H1 (cell line): Measurements from ENCODE around the gene HIVEP2. TPM values are rescaled to one million over a fixed set of nuclear protein-coding genes. Genes with fewer than 3 reads are reported as not detected.

Experiments used
- JUN ChIP-seq: IDR thresholded peaks from 2 replicates; pipeline ENCODE4 v1.6.1; 2011; ENCODE audit warnings: low read depth, mild to moderate bottlenecking, improper control_type of control experiment, low read length
- JUND ChIP-seq: IDR thresholded peaks from 2 replicates; pipeline ENCODE4 v1.6.1; 2011; ENCODE audit warnings: mild to moderate bottlenecking, improper control_type of control experiment, low read length
- KDM4A ChIP-seq: IDR thresholded peaks from one replicate; pipeline ENCODE4 v1.7.1; 2012; ENCODE audit warnings: low read depth, mild to moderate bottlenecking, moderate library complexity, low read length, inconsistent platforms; ENCODE audit not compliant: severe bottlenecking
- MAFK ChIP-seq: IDR thresholded peaks from 2 replicates; pipeline ENCODE4 v1.6.1; 2012; ENCODE audit warnings: low read depth, mild to moderate bottlenecking, improper control_type of control experiment, low read length
- POLR2A ChIP-seq, 2 experiments: IDR thresholded peaks; 1 replicate in 1 of 2; 2 replicates in 1 of 2; pipeline ENCODE4 v1.6.1; 2011; ENCODE audit warnings: low read depth in 2 of 2, low read length in 2 of 2, mild to moderate bottlenecking in 2 of 2; ENCODE audit errors: control extremely low read depth in 1 of 2
- RBBP5 ChIP-seq: IDR thresholded peaks from 2 replicates; pipeline ENCODE4 v1.7.1; 2012; ENCODE audit warnings: low read depth, mild to moderate bottlenecking, inconsistent platforms, low read length, moderate library complexity, borderline replicate concordance
- RFX5 ChIP-seq: IDR thresholded peaks from 2 replicates; pipeline ENCODE4 v1.6.1; 2011; ENCODE audit warnings: low read depth, low read length, improper control_type of control experiment, borderline replicate concordance
- SP1 ChIP-seq: IDR thresholded peaks from 2 replicates; pipeline ENCODE4 v1.6.1; 2011; ENCODE audit warnings: low read depth, low read length
- SUZ12 ChIP-seq: fragments of 200-600 bp; sonication (generic); IDR thresholded peaks from 2 replicates; pipeline ENCODE4 v1.6.1; 2012; ENCODE audit warnings: mild to moderate bottlenecking, inconsistent platforms, low read length, moderate library complexity, mixed read lengths
- TAF7 ChIP-seq: optimal IDR thresholded peaks from 2 replicates; pipeline ENCODE3; 2011; ENCODE audit warnings: low read depth, mild to moderate bottlenecking, inconsistent platforms, low read length, moderate library complexity, borderline replicate concordance
- polyA plus RNA-seq, 7 experiments: library from polyadenylated mRNA; depleted of rRNA in 3 of 7; stranded (reverse) in 5 of 7; unstranded in 2 of 7; fragments of >200 nt in 5 of 7; fragments of 200-250 nt in 2 of 7; gene quantifications; 1 replicate in 5 of 7; 2 replicates in 1 of 7; 4 replicates in 1 of 7; pipeline versions ENCODE4 v1.2.1 to v1.2.3, GENCODE V29; 2011 to 2013; ENCODE audit warnings: missing spikeins in 2 of 7, mixed read lengths in 2 of 7
- total RNA-seq: library from RNA; stranded (reverse); fragmentation: NEBNext Ultra II Directional; extraction: Animal tissue kit (Norgen Biotek cat#: 25700); gene quantifications from 2 replicates; pipeline ENCODE4 v1.2.1, GENCODE V29; 2021
- TF ChIP-seq, protein P1 (sequence below): fragments of 300-600 bp; sonication (generic); IDR thresholded peaks from 2 replicates; pipeline ENCODE4 v1.7.1; 2012; ENCODE audit warnings: low read length, moderate library complexity, mild to moderate bottlenecking, inconsistent platforms; ENCODE audit not compliant: insufficient replicate concordance

HIVEP2 gene
- total and polyA plus RNA-seq, 2 of the 8 experiments (the other 6 are each of a cell fraction or from before 2014, with no cell fraction given) = 2.2 to 6.1 TPM

DNA sequence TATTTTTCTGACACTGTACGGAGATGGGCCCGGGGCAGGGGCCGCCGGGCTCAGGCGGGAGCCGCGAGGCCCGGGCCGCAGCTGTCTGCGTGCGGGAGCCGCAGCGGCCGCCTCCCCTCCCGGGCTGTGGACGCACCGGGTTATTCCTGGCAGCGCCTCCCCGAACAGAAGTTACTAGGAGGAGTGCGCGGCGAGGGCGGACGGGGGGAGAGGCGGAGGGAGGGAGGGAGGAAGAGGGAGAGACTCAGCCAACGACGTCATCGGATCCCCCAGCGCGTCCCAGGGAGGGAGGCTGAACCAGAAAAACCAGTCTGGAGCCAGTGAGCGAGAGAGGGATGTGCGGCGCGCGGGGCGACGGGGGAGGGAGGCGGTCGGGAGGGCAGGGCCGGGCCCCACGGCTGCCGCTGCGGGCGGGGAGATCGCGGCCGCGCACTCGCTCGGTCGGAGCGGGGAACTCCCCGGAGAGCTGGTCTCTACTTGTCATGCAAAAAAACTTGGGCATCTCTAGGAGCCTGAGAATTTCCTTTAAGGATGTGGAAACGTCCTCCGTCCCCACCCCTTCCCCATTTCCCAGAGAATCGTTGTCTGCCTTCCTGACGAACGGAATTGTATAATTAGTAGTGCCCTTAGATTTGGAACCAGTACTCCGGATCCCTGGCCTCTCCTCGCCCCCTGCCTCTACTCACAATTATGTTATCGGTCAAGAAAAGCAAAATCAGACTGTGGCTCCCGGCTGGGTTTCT, 1.4 kb upstream of the HIVEP2 start (continued):
- TF ChIP-seq, protein P1, sequence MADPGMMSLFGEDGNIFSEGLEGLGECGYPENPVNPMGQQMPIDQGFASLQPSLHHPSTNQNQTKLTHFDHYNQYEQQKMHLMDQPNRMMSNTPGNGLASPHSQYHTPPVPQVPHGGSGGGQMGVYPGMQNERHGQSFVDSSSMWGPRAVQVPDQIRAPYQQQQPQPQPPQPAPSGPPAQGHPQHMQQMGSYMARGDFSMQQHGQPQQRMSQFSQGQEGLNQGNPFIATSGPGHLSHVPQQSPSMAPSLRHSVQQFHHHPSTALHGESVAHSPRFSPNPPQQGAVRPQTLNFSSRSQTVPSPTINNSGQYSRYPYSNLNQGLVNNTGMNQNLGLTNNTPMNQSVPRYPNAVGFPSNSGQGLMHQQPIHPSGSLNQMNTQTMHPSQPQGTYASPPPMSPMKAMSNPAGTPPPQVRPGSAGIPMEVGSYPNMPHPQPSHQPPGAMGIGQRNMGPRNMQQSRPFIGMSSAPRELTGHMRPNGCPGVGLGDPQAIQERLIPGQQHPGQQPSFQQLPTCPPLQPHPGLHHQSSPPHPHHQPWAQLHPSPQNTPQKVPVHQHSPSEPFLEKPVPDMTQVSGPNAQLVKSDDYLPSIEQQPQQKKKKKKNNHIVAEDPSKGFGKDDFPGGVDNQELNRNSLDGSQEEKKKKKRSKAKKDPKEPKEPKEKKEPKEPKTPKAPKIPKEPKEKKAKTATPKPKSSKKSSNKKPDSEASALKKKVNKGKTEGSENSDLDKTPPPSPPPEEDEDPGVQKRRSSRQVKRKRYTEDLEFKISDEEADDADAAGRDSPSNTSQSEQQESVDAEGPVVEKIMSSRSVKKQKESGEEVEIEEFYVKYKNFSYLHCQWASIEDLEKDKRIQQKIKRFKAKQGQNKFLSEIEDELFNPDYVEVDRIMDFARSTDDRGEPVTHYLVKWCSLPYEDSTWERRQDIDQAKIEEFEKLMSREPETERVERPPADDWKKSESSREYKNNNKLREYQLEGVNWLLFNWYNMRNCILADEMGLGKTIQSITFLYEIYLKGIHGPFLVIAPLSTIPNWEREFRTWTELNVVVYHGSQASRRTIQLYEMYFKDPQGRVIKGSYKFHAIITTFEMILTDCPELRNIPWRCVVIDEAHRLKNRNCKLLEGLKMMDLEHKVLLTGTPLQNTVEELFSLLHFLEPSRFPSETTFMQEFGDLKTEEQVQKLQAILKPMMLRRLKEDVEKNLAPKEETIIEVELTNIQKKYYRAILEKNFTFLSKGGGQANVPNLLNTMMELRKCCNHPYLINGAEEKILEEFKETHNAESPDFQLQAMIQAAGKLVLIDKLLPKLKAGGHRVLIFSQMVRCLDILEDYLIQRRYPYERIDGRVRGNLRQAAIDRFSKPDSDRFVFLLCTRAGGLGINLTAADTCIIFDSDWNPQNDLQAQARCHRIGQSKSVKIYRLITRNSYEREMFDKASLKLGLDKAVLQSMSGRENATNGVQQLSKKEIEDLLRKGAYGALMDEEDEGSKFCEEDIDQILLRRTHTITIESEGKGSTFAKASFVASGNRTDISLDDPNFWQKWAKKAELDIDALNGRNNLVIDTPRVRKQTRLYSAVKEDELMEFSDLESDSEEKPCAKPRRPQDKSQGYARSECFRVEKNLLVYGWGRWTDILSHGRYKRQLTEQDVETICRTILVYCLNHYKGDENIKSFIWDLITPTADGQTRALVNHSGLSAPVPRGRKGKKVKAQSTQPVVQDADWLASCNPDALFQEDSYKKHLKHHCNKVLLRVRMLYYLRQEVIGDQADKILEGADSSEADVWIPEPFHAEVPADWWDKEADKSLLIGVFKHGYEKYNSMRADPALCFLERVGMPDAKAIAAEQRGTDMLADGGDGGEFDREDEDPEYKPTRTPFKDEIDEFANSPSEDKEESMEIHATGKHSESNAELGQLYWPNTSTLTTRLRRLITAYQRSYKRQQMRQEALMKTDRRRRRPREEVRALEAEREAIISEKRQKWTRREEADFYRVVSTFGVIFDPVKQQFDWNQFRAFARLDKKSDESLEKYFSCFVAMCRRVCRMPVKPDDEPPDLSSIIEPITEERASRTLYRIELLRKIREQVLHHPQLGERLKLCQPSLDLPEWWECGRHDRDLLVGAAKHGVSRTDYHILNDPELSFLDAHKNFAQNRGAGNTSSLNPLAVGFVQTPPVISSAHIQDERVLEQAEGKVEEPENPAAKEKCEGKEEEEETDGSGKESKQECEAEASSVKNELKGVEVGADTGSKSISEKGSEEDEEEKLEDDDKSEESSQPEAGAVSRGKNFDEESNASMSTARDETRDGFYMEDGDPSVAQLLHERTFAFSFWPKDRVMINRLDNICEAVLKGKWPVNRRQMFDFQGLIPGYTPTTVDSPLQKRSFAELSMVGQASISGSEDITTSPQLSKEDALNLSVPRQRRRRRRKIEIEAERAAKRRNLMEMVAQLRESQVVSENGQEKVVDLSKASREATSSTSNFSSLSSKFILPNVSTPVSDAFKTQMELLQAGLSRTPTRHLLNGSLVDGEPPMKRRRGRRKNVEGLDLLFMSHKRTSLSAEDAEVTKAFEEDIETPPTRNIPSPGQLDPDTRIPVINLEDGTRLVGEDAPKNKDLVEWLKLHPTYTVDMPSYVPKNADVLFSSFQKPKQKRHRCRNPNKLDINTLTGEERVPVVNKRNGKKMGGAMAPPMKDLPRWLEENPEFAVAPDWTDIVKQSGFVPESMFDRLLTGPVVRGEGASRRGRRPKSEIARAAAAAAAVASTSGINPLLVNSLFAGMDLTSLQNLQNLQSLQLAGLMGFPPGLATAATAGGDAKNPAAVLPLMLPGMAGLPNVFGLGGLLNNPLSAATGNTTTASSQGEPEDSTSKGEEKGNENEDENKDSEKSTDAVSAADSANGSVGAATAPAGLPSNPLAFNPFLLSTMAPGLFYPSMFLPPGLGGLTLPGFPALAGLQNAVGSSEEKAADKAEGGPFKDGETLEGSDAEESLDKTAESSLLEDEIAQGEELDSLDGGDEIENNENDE = no peak
- TF ChIP-seq JUND = peak; percentile 60; the same call in 1 of the 2 replicates
- peak; percentile 26 for TF ChIP-seq KDM4A
- no peak for TF ChIP-seq MAFK
- no peak; the same call in 1 of the 2 replicates for TF ChIP-seq SUZ12
- TF ChIP-seq RFX5 = no peak
- TF ChIP-seq JUN = no peak
- TF ChIP-seq SP1 = peak; percentile 73
- TF ChIP-seq RBBP5 = peak; percentile 65; the same call in 1 of the 2 replicates
- TF ChIP-seq TAF7 = no peak
- peak in 1 of 2 experiments; percentile 64; a peak in 2 of 3 replicates for TF ChIP-seq POLR2A (IDR thresholded peaks at IDR 0.05; ENCODE audit: control extremely low read depth in 1 of 2, low read depth in 2 of 2, low read length in 2 of 2)
